ENCODE results near the gene FBXO41. TPM values are rescaled to one million over a fixed set of nuclear protein-coding genes. Genes with fewer than 3 reads are reported as not detected.

Gene FBXO41
- total and polyA plus RNA-seq, 2 experiments from 2014 or later, result 0.44 to 1.1 TPM

GRCh38 chr2:73266061-73266901 is 18.0 kb downstream of the FBXO41 start:
- Histone ChIP-seq H4K20me1 (ENCODE audit: insufficient read depth) (no peaks in the 10 kb centered on the region), H3K9me3 (ENCODE audit: low read depth) (no peaks in the 10 kb centered on the region), H3K79me2 (ENCODE audit: insufficient read depth) (no peaks in the 10 kb centered on the region), H3K36me3 (ENCODE audit: low read depth) (no peaks in the 10 kb centered on the region), H2AFZ (no peak overlapping the region), H3K4me3 (no peak overlapping the region), H3F3A (ENCODE audit: insufficient read depth) (0 out of 2 replicates have a peak, but pooled peaks cover 4% of the 10 kb centered on the region), H3K27ac (no peak overlapping the region), H3K9me2 (ENCODE audit: insufficient read depth) (no peaks in the 10 kb centered on the region), H3K9ac (no peak overlapping the region), H3K4me1 (ENCODE audit: insufficient read depth) (no peaks in the 10 kb centered on the region), H3K27me3 (replicated peaks; ENCODE audit: insufficient read depth) (peaks cover 20% of the 10 kb centered on the region), H3K4me2 (ENCODE audit: unreplicated experiment) (no peak overlapping the region)
- 70 to 80% methylated on average over 17 to 24 of the region's 26 CpGs for WGBS, 2 experiments (ENCODE audit: low coverage in 1 of 2, low lambda C conversion rate in 2 of 2, missing lambda C conversion rate in 2 of 2)
- no peak for TF ChIP-seq EZH2 (IDR thresholded peaks at IDR 0.05; ENCODE audit: insufficient read depth, poor library complexity, severe bottlenecking)
- TF ChIP-seq EZH2phosphoT487 (IDR thresholded peaks at IDR 0.05; ENCODE audit: insufficient read depth, low read depth), result no peak
- in situ Hi-C loops (cut with MboI), result no loop called here
- no peak for DNase-seq

- no peaks in the 10 kb centered on the region for H3K36me3 ChIP-seq (ENCODE audit: low read depth)
- no peak overlapping the region for H3K27ac ChIP-seq
- no peaks in the 10 kb centered on the region for H3K9me2 ChIP-seq (ENCODE audit: insufficient read depth)
- H3K27me3 ChIP-seq (replicated peaks; ENCODE audit: insufficient read depth), result peaks cover 20% of the 10 kb centered on the region
- H3K4me1 ChIP-seq (ENCODE audit: insufficient read depth), result no peaks in the 10 kb centered on the region
- 0 out of 2 replicates have a peak, but pooled peaks cover 4% of the 10 kb centered on the region for H3F3A ChIP-seq (ENCODE audit: insufficient read depth)
- TF ChIP-seq EZH2phosphoT487 (IDR thresholded peaks at IDR 0.05; ENCODE audit: insufficient read depth, low read depth) (no peak), EZH2 (IDR thresholded peaks at IDR 0.05; ENCODE audit: insufficient read depth, poor library complexity, severe bottlenecking) (no peak)
- WGBS, 2 experiments (ENCODE audit: low coverage in 1 of 2, low lambda C conversion rate in 2 of 2, missing lambda C conversion rate in 2 of 2), result 82 to 83% methylated on average over 23 to 28 of the region's 28 CpGs
- H3K4me3 ChIP-seq, result no peak overlapping the region
- H3K9ac ChIP-seq, result no peak overlapping the region
- DNase-seq, result no peak
- H3K4me2 ChIP-seq (ENCODE audit: unreplicated experiment), result no peak overlapping the region
- H3K79me2 ChIP-seq (ENCODE audit: insufficient read depth), result no peaks in the 10 kb centered on the region
- H3K9me3 ChIP-seq (ENCODE audit: low read depth), result no peaks in the 10 kb centered on the region
- in situ Hi-C loops (cut with MboI), result no loop called here
- H4K20me1 ChIP-seq (ENCODE audit: insufficient read depth), result no peaks in the 10 kb centered on the region
- no peak overlapping the region for H2AFZ ChIP-seq
These were observed 18.8 kb downstream of the FBXO41 start for GRCh38 chr2:73265298-73266060.

GRCh38 chr2:73264783-73265182 is 19.5 kb downstream of the FBXO41 start:
- H3F3A ChIP-seq (ENCODE audit: insufficient read depth), result 0 out of 2 replicates have a peak, but pooled peaks cover under 1% of the 10 kb centered on the region
- TF ChIP-seq EZH2 (IDR thresholded peaks at IDR 0.05; ENCODE audit: insufficient read depth, poor library complexity, severe bottlenecking) (no peak), EZH2phosphoT487 (IDR thresholded peaks at IDR 0.05; ENCODE audit: insufficient read depth, low read depth) (no peak)
- H3K4me3 ChIP-seq, result no peak overlapping the region
- H3K4me1 ChIP-seq (ENCODE audit: insufficient read depth), result no peaks in the 10 kb centered on the region
- 69 to 78% methylated on average over 3 to 4 of the region's 4 CpGs for WGBS, 2 experiments (ENCODE audit: low coverage in 1 of 2, low lambda C conversion rate in 2 of 2, missing lambda C conversion rate in 2 of 2)
- H2AFZ ChIP-seq, result no peak overlapping the region
- no peak overlapping the region for H3K4me2 ChIP-seq (ENCODE audit: unreplicated experiment)
- H3K9ac ChIP-seq, result no peak overlapping the region
- H3K36me3 ChIP-seq (ENCODE audit: low read depth), result no peaks in the 10 kb centered on the region
- H3K27me3 ChIP-seq (replicated peaks; ENCODE audit: insufficient read depth), result peaks cover 14% of the 10 kb centered on the region
- H3K9me2 ChIP-seq (ENCODE audit: insufficient read depth), result no peaks in the 10 kb centered on the region
- DNase-seq, result no peak
- no peaks in the 10 kb centered on the region for H3K9me3 ChIP-seq (ENCODE audit: low read depth)
- H4K20me1 ChIP-seq (ENCODE audit: insufficient read depth), result no peaks in the 10 kb centered on the region
- H3K79me2 ChIP-seq (ENCODE audit: insufficient read depth), result no peaks in the 10 kb centered on the region
- no peak overlapping the region for H3K27ac ChIP-seq
- in situ Hi-C loops (cut with MboI), result no loop called here

- H4K20me1 ChIP-seq (ENCODE audit: insufficient read depth), result no peaks in the 10 kb centered on the region
- 0 out of 2 replicates have a peak, but pooled peaks cover 10% of the 10 kb centered on the region for H3K27me3 ChIP-seq (replicated peaks; ENCODE audit: insufficient read depth)
- no peak for TF ChIP-seq EZH2 (IDR thresholded peaks at IDR 0.05; ENCODE audit: insufficient read depth, poor library complexity, severe bottlenecking)
- TF ChIP-seq EZH2phosphoT487 (IDR thresholded peaks at IDR 0.05; ENCODE audit: insufficient read depth, low read depth), result no peak
- no peaks in the 10 kb centered on the region for H3K79me2 ChIP-seq (ENCODE audit: insufficient read depth)
- H3F3A ChIP-seq (ENCODE audit: insufficient read depth), result no peaks in the 10 kb centered on the region
- no peak overlapping the region for H3K27ac ChIP-seq
- H3K4me2 ChIP-seq (ENCODE audit: unreplicated experiment), result no peak overlapping the region
- H3K9ac ChIP-seq, result no peak overlapping the region
- no peak overlapping the region for H2AFZ ChIP-seq
- H3K9me2 ChIP-seq (ENCODE audit: insufficient read depth), result no peaks in the 10 kb centered on the region
- 84 to 89% methylated on average over 15 of the region's 15 CpGs for WGBS, 2 experiments (ENCODE audit: low coverage in 1 of 2, low lambda C conversion rate in 2 of 2, missing lambda C conversion rate in 2 of 2)
- H3K36me3 ChIP-seq (ENCODE audit: low read depth), result no peaks in the 10 kb centered on the region
- no peaks in the 10 kb centered on the region for H3K9me3 ChIP-seq (ENCODE audit: low read depth)
- H3K4me1 ChIP-seq (ENCODE audit: insufficient read depth), result no peaks in the 10 kb centered on the region
- no peak for DNase-seq
- in situ Hi-C loops (cut with MboI), result no loop called here
- no peak overlapping the region for H3K4me3 ChIP-seq
These were observed 20.0 kb downstream of the FBXO41 start for GRCh38 chr2:73264332-73264606.
